ENCODE measurements around the gene RAPGEF1.
"Not testable (repeated sequence)": the region's sequence is repeated elsewhere in the genome, so short reads cannot be mapped to it uniquely, and the experiment has no call there.

Gene RAPGEF1

GRCh38 chr9:131728546-131728910, 11.3 kb downstream of the RAPGEF1 start:
- FAIRE-seq = no peak

- FAIRE-seq = no peak
Measured at GRCh38 chr9:131727795-131728545, 11.9 kb downstream of the RAPGEF1 start.

- FAIRE-seq = no peak
Measured at GRCh38 chr9:131727184-131727759, 12.6 kb downstream of the RAPGEF1 start.

- FAIRE-seq = no peak
Measured at GRCh38 chr9:131724683-131725082, 15.2 kb downstream of the RAPGEF1 start.

- FAIRE-seq = no peak
Measured at GRCh38 chr9:131723632-131724031, 16.2 kb downstream of the RAPGEF1 start.

GRCh38 chr9:131722255-131722654, 17.6 kb downstream of the RAPGEF1 start:
- FAIRE-seq = no peak

GRCh38 chr9:131721076-131721475, 18.8 kb downstream of the RAPGEF1 start:
- FAIRE-seq = no peak

- FAIRE-seq = no peak
Measured at GRCh38 chr9:131720330-131720729, 19.5 kb downstream of the RAPGEF1 start.

- FAIRE-seq = no peak
Measured at GRCh38 chr9:131719262-131719908, 20.5 kb downstream of the RAPGEF1 start.

GRCh38 chr9:131717719-131718460, 22.0 kb downstream of the RAPGEF1 start:
- FAIRE-seq = no peak

- no peak for FAIRE-seq
Measured at GRCh38 chr9:131715906-131716305, 24.0 kb downstream of the RAPGEF1 start.

GRCh38 chr9:131714821-131715220, 25.1 kb downstream of the RAPGEF1 start:
- no peak for FAIRE-seq

- no peak for FAIRE-seq
Measured at GRCh38 chr9:131714161-131714646, 25.7 kb downstream of the RAPGEF1 start.

- FAIRE-seq = no peak
Measured at GRCh38 chr9:131713016-131713415, 26.9 kb downstream of the RAPGEF1 start.

GRCh38 chr9:131712151-131712716, 27.6 kb downstream of the RAPGEF1 start:
- no peak for FAIRE-seq

GRCh38 chr9:131709771-131710431, 30.0 kb downstream of the RAPGEF1 start:
- FAIRE-seq = no peak

- FAIRE-seq = not testable (repeated sequence)
Measured at GRCh38 chr9:131709010-131709770, 30.7 kb downstream of the RAPGEF1 start.

GRCh38 chr9:131708226-131709002, 31.5 kb downstream of the RAPGEF1 start:
- FAIRE-seq = no peak

- no peak for FAIRE-seq
Measured at GRCh38 chr9:131707733-131708157, 32.1 kb downstream of the RAPGEF1 start.

GRCh38 chr9:131707050-131707449, 32.8 kb downstream of the RAPGEF1 start:
- no peak for FAIRE-seq

GRCh38 chr9:131706608-131706970, 33.3 kb downstream of the RAPGEF1 start:
- FAIRE-seq = no peak
